Liver (tissue), 3 donors: ENCODE measurements around the gene TPCN1.

Source experiments
- EGR1 ChIP-seq, 2 donors: IDR thresholded peaks; 2 replicates each; pipeline ENCODE4 v1.6.1; 2016 to 2018; ENCODE audit warnings: antibody characterized with exemption in 2 of 2, low read depth in 2 of 2
- GABPA ChIP-seq, 2 donors: IDR thresholded peaks in 1 of 2; conservative IDR thresholded peaks in 1 of 2; 2 replicates each; pipeline ENCODE4 v1.6.1; 2016; ENCODE audit warnings: antibody characterized with exemption in 2 of 2, mild to moderate bottlenecking in 1 of 2, moderate library complexity in 1 of 2
- HNF4A ChIP-seq, 2 donors: conservative IDR thresholded peaks; 2 replicates each; pipeline ENCODE4 v1.6.1; 2016; ENCODE audit warnings: antibody characterized with exemption in 2 of 2, mild to moderate bottlenecking in 2 of 2
- NR2F2 ChIP-seq: IDR thresholded peaks from 2 replicates; pipeline ENCODE4 v1.6.1; 2016; ENCODE audit warnings: antibody characterized with exemption
- RAD21 ChIP-seq, 2 donors: IDR thresholded peaks; 2 replicates each; pipeline ENCODE4 v1.6.1; 2016; ENCODE audit warnings: antibody characterized with exemption in 2 of 2, mild to moderate bottlenecking in 2 of 2
- TAF1 ChIP-seq: conservative IDR thresholded peaks from 2 replicates; pipeline ENCODE4 v1.6.1; 2016; ENCODE audit warnings: antibody characterized with exemption, mild to moderate bottlenecking
- YY1 ChIP-seq: IDR thresholded peaks from 2 replicates; pipeline ENCODE4 v1.6.1; 2016; ENCODE audit warnings: antibody characterized with exemption, mild to moderate bottlenecking
- TF ChIP-seq, protein P1 (sequence below): fragments of 150-350 bp; IDR thresholded peaks from 2 replicates; pipeline ENCODE4 v1.5.1; 2017; ENCODE audit warnings: improper control_type of control experiment, low read depth, low read length; ENCODE audit not compliant: missing input control
- TF ChIP-seq, protein P2 (sequence below): IDR thresholded peaks from 2 replicates; pipeline ENCODE4 v1.6.1; 2016; ENCODE audit warnings: antibody characterized with exemption
- TF ChIP-seq, protein P3 (sequence below): IDR thresholded peaks from 2 replicates; pipeline ENCODE4 v1.6.1; 2016; ENCODE audit warnings: antibody characterized with exemption
- donor health status: healthy.
- donor health status: healthy.

DNA sequence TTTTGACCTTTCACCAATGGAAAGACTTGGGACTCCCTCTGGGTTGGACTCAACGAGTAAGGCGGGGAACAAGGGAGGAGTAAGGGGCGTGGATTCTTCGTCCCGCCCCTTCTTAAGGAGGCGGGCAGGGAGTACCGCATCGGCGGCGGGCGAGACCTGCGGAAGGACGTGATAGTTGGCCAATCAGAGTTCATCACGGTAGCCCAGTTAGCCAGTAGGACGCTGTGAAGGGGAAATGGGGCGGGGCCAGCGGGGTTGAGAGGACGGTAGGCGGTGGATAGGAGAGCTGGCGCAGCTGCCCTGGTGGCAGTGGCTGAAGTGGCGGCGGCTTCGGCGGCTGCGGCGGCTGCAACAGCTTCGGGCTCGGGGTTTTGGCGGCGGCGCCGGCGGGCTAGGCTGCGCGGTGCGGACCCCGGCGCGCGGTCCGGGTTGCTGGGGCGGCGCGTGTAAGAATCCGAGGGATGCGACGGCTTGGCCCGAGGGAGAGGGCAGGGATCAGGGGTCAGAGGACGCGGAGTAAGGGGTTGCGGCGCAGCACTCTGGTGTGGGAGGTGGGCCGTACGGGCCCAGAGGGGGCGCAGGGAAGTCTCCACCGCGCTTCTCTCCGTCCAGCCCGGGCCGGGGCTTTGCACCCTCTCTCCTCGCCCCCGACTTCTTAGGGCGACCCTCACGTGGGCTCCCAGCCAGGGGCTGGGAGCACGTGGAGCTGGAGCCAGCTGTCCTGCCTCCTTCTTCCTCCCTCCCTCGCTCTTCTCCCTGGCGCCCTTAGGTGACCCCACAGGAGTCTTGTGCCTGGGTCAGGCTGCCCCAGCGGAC, at the start of gene TPCN1:
- TF ChIP-seq GABPA (IDR thresholded peaks at IDR 0.05 in 1 of 2, conservative IDR thresholded peaks at IDR 0.05 in 1 of 2) = peak; percentile 26 to 71
- TF ChIP-seq, protein P1, sequence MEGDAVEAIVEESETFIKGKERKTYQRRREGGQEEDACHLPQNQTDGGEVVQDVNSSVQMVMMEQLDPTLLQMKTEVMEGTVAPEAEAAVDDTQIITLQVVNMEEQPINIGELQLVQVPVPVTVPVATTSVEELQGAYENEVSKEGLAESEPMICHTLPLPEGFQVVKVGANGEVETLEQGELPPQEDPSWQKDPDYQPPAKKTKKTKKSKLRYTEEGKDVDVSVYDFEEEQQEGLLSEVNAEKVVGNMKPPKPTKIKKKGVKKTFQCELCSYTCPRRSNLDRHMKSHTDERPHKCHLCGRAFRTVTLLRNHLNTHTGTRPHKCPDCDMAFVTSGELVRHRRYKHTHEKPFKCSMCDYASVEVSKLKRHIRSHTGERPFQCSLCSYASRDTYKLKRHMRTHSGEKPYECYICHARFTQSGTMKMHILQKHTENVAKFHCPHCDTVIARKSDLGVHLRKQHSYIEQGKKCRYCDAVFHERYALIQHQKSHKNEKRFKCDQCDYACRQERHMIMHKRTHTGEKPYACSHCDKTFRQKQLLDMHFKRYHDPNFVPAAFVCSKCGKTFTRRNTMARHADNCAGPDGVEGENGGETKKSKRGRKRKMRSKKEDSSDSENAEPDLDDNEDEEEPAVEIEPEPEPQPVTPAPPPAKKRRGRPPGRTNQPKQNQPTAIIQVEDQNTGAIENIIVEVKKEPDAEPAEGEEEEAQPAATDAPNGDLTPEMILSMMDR = no peak
- peak; percentile 46 to 58 for TF ChIP-seq RAD21 (IDR thresholded peaks at IDR 0.05)
- TF ChIP-seq NR2F2 = peak; percentile 98
- TF ChIP-seq HNF4A (conservative IDR thresholded peaks at IDR 0.05) = peak; percentile 76 to 95
- TF ChIP-seq EGR1 (IDR thresholded peaks at IDR 0.05; ENCODE audit: low read depth in 2 of 2) = peak in 1 of 2 donors; percentile 49
- TF ChIP-seq, protein P2, sequence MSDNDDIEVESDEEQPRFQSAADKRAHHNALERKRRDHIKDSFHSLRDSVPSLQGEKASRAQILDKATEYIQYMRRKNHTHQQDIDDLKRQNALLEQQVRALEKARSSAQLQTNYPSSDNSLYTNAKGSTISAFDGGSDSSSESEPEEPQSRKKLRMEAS = peak; percentile 36
- no peak for TF ChIP-seq YY1
- peak; percentile 76 for TF ChIP-seq TAF1
- TF ChIP-seq, protein P3, sequence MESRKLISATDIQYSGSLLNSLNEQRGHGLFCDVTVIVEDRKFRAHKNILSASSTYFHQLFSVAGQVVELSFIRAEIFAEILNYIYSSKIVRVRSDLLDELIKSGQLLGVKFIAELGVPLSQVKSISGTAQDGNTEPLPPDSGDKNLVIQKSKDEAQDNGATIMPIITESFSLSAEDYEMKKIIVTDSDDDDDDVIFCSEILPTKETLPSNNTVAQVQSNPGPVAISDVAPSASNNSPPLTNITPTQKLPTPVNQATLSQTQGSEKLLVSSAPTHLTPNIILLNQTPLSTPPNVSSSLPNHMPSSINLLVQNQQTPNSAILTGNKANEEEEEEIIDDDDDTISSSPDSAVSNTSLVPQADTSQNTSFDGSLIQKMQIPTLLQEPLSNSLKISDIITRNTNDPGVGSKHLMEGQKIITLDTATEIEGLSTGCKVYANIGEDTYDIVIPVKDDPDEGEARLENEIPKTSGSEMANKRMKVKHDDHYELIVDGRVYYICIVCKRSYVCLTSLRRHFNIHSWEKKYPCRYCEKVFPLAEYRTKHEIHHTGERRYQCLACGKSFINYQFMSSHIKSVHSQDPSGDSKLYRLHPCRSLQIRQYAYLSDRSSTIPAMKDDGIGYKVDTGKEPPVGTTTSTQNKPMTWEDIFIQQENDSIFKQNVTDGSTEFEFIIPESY = peak; percentile 51
